ENCODE measurements around the gene PLBD2. TPM values are rescaled to one million over a fixed set of nuclear protein-coding genes. Genes with fewer than 3 reads are reported as not detected.

PLBD2 gene
- polyA plus RNA-seq, 3 donors, result 15.6 to 19.5 (median 18.3) TPM

DNA sequence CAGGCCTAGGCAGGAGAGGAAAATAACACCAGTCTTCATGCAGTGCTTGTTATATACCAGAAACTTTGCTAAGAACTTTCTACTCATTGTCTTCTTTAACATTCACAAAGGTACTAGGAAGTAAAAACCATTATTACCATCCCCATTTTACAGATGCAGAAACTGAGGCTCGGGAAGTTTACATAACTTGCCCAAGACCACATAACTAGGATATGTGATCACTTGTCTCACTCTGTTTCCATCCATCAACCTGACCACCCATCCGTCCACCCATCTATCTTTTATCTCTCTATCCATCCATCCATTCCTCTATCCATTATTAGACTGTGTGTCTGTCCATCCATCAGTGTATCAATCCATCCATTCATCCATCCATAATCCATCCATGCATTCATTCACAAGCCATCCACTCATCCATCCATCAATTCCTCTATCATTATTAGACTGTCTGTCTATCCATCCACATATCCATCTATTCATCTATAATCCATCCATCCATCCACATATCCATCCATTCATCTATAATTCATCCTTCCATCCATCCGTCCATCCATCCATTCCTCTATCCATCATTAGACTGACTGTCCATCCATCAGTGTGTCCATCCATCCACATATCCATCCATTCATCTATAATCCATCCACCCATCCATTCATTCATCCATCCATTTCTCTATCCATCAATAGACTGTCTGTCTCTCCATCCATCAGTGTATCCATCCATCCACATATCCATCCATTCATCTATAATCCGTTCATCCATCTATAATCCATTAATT is 80.3 kb downstream of the PLBD2 start:
- no peak for DNase-seq (ENCODE audit: low read depth in 3 of 3, low spot score in 2 of 3)

DNA sequence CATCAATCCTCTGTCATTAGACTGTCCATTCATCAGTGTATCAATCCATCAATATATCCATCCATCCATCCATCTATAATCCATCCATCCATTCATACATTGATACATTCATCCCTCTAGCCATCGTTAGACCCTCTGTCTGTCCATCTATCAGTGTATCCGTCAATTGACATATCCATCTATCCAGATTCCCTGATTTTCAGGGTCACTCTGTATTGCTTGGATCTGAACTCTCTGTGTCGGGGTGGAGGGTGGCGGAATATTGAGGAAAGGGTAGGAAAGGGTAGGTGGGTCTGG is 80.9 kb downstream of the PLBD2 start:
- DNase-seq (ENCODE audit: low read depth in 3 of 3, low spot score in 2 of 3), result no peak

DNA sequence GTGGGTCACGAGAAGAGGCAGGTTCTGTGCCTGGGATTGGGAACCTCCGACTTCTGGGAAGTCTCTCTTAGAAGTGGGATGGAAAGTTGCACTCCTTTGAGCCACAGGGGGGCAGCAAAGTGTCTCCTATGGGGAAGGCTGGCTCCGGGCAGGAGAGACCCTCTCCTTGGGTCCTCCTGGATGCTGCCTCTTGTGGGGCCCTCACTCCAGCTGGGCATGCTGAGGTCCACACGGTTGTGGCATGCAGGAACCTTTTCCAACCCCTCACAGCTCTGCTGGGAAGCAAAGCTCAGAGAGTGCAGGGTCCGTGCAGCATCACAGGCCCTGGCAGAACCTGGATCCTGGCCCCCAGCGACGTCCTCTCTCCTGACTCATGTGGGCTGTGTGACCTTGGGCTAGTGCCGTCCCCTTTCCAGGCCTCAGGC is 81.2 kb downstream of the PLBD2 start:
- DNase-seq (ENCODE audit: low read depth in 3 of 3, low spot score in 2 of 3), result no peak

DNA sequence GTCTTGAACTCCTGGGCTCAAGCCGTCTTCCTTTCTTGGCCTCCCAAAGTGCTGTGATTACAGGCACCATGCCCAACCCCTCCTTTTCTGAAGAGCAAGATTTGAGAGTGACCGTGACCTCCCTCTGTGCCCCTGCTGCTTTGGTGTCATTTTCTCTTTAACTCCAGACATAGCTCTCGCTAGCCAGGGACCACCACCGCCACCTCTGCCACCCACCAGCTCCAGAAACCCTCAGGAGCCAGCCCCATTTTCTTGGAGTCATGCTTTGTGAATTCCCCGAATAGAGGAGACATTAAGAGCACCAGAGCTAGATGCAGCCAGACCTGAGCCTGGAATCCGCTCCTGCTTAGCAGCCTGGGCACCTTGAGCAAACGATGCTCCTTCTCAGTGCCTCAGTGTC is 81.9 kb downstream of the PLBD2 start:
- DNase-seq (ENCODE audit: low read depth in 3 of 3, low spot score in 2 of 3), result no peak

Other genes starting within 250 kb of the PLBD2 start
- gene RASAL1, start 222.8 kb upstream of the PLBD2 start, polyA plus RNA-seq (ENCODE audit: insufficient read length in 3 of 3), result 1 to 10 TPM; 6.1 to 8.3 (median 7.6) TPM
- gene CFAP73, start 208.9 kb upstream of the PLBD2 start, polyA plus RNA-seq (ENCODE audit: insufficient read length in 3 of 3), result 1 to 10 TPM in 2 of 3 donors, under 1 TPM in 1; 0.83 to 1.2 (median 1.1) TPM
- gene DDX54, start 173.1 kb upstream of the PLBD2 start, polyA plus RNA-seq (ENCODE audit: insufficient read length in 3 of 3), result 10 to 100 TPM; 62.5 to 74.2 (median 64.0) TPM
- 10 to 100 TPM; 13.3 to 17.2 (median 13.5) TPM for gene RITA1, start 172.9 kb upstream of the PLBD2 start, polyA plus RNA-seq (ENCODE audit: insufficient read length in 3 of 3)
- 10 to 100 TPM; 22.8 to 26.3 (median 25.5) TPM for gene TPCN1, start 137.1 kb upstream of the PLBD2 start, polyA plus RNA-seq (ENCODE audit: insufficient read length in 3 of 3)
- gene SLC8B1, start 23.5 kb upstream of the PLBD2 start, polyA plus RNA-seq (ENCODE audit: insufficient read length in 3 of 3), result 10 to 100 TPM; 10.4 to 11.6 (median 10.8) TPM
- under 1 TPM in 1 of 3 donors, not detected in 2; 0.22 TPM for gene SDS, start 45.3 kb downstream of the PLBD2 start, polyA plus RNA-seq (ENCODE audit: insufficient read length in 3 of 3)
- 10 to 100 TPM; 10.7 to 13.1 (median 12.0) TPM for gene SDSL, start 63.8 kb downstream of the PLBD2 start, polyA plus RNA-seq (ENCODE audit: insufficient read length in 3 of 3)
- not detected for gene LHX5, start 113.3 kb downstream of the PLBD2 start, polyA plus RNA-seq (ENCODE audit: insufficient read length in 3 of 3)

All from right renal cortex interstitium (tissue), 3 donors.